NT2/D1 (cell line): ENCODE results near the gene SH2D3A.

Experiments
- SUZ12 ChIP-seq: IDR thresholded peaks from 2 replicates; pipeline ENCODE4 v1.6.1; 2011; ENCODE audit not compliant: insufficient read length, insufficient read depth; ENCODE audit errors: extremely low read depth
- YY1 ChIP-seq: IDR thresholded peaks from 2 replicates; pipeline ENCODE4 v1.6.1; 2011; ENCODE audit not compliant: insufficient read length, insufficient read depth
- ZNF274 ChIP-seq: IDR thresholded peaks from 2 replicates; pipeline ENCODE4 v1.6.1; 2011; ENCODE audit warnings: mild to moderate bottlenecking, low read depth, low read length

GRCh38 chr19:6707658-6708018, 59.6 kb downstream of the SH2D3A start:
- TF ChIP-seq ZNF274 (no peak), YY1 (no peak), SUZ12 (no peak)
